Measurements from ENCODE around the gene EBF3.

GRCh38 chr10:129916506-129916995 is 47.5 kb downstream of the EBF3 start:
- TF ChIP-seq, protein P1, sequence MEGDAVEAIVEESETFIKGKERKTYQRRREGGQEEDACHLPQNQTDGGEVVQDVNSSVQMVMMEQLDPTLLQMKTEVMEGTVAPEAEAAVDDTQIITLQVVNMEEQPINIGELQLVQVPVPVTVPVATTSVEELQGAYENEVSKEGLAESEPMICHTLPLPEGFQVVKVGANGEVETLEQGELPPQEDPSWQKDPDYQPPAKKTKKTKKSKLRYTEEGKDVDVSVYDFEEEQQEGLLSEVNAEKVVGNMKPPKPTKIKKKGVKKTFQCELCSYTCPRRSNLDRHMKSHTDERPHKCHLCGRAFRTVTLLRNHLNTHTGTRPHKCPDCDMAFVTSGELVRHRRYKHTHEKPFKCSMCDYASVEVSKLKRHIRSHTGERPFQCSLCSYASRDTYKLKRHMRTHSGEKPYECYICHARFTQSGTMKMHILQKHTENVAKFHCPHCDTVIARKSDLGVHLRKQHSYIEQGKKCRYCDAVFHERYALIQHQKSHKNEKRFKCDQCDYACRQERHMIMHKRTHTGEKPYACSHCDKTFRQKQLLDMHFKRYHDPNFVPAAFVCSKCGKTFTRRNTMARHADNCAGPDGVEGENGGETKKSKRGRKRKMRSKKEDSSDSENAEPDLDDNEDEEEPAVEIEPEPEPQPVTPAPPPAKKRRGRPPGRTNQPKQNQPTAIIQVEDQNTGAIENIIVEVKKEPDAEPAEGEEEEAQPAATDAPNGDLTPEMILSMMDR (conservative IDR thresholded peaks at IDR 0.05; ENCODE audit: low read depth, low read length), result no peak
- TF ChIP-seq EZH2phosphoT487 (IDR thresholded peaks at IDR 0.05; ENCODE audit: borderline replicate concordance, low read length), result no peak
